NCI-H2171 treated with DMSO at 0.1 percent for 48 hours (cell line): ENCODE measurements around the gene NEDD4.

Source experiments
- DNase-seq: peaks from one replicate; lab custom pipeline; 2025; lab: John Stamatoyannopoulos, UW

NEDD4 gene

GRCh38 chr15:55778932-55779331 lies 214.5 kb downstream of the NEDD4 start:
- DNase-seq: no peak
